ENCODE measurements around the gene SORL1-AS1.
A peak's percentile ranks its signal among the peaks of the same experiment; 100 is the strongest.

SORL1-AS1 gene

GRCh38 chr11:121405646-121406045 is 47.1 kb downstream of the SORL1-AS1 start:
- DNase-seq: peak; percentile 17 to 48 (median 25)
- H3K4me3 ChIP-seq (replicated peaks in 1 of 3; ENCODE audit: low read depth in 2 of 3, low read length in 3 of 3): peak overlapping the region in 1 of 3 experiments; percentile 23
- peaks cover 0 to 3% of the 10 kb centered on the region in 2 donors for H3K36me3 Mint-ChIP-seq
- peak overlapping the region in 1 of 2 donors; percentile 26 for H3K4me3 Mint-ChIP-seq
- H3K9ac ChIP-seq (ENCODE audit: insufficient read depth, low read length, poor library complexity, severe bottlenecking): no peak overlapping the region
- no CpG with 5 or more reads among the region's 1 CpG for WGBS (ENCODE audit: insufficient coverage)
- H3K27ac Mint-ChIP-seq: peak overlapping the region; percentile 74 to 94 (median 88)
- H3K9me3 Mint-ChIP-seq: peaks cover 0 to 17% (median 10%) of the 10 kb centered on the region in 7 donors
- peaks cover 14% of the 10 kb centered on the region for H3K4me1 Mint-ChIP-seq
- no peak for TF ChIP-seq CTCF (IDR thresholded peaks at IDR 0.05)
- H3K4me1 ChIP-seq (ENCODE audit: control insufficient read depth in 1 of 2, insufficient read depth in 2 of 2, low read length in 2 of 2): peaks cover 15 to 21% of the 10 kb centered on the region in 2 donors
- intact Hi-C loops (cut with micrococcal nuclease): no loop called here
- peak overlapping the region; percentile 44 for H3K4me2 ChIP-seq (replicated peaks; ENCODE audit: extremely low read depth, low read length, poor library complexity, severe bottlenecking)
- H3K36me3 ChIP-seq (replicated peaks in 1 of 2; ENCODE audit: control insufficient read depth in 1 of 2, insufficient read depth in 2 of 2, low read length in 2 of 2): no peaks in the 10 kb centered on the region
- H3K27me3 Mint-ChIP-seq (ENCODE audit: low read depth in 3 of 3): peaks cover 0 to 2% (median 0%) of the 10 kb centered on the region in 3 donors
- H2AFZ ChIP-seq (ENCODE audit: insufficient read depth, low read depth, low read length, poor library complexity, severe bottlenecking): no peak overlapping the region
- peaks cover 0 to 4% of the 10 kb centered on the region in 2 donors for H3K9me3 ChIP-seq (replicated peaks in 1 of 2; ENCODE audit: control insufficient read depth in 1 of 2, insufficient read depth in 1 of 2, low read length in 2 of 2)
- H3K79me2 ChIP-seq (ENCODE audit: insufficient read depth, low read length): no peaks in the 10 kb centered on the region
- H3K27ac ChIP-seq (ENCODE audit: low read depth in 1 of 2, low read length in 2 of 2): peak overlapping the region; percentile 23 to 82
- H4K20me1 ChIP-seq (ENCODE audit: insufficient read depth, low read length): no peaks in the 10 kb centered on the region
- H3K27me3 ChIP-seq (ENCODE audit: control insufficient read depth in 2 of 2, insufficient read depth in 2 of 2, low read length in 2 of 2): no peaks in the 10 kb centered on the region

- no peak for TF ChIP-seq CTCF (IDR thresholded peaks at IDR 0.05)
- H3K4me3 Mint-ChIP-seq: no peak overlapping the region
- H3K79me2 ChIP-seq (ENCODE audit: insufficient read depth, low read length): no peaks in the 10 kb centered on the region
- H3K27me3 Mint-ChIP-seq (ENCODE audit: low read depth in 3 of 3): peaks cover 0 to 3% (median 1%) of the 10 kb centered on the region in 3 donors
- peaks cover 12 to 13% of the 10 kb centered on the region in 2 donors for H3K4me1 ChIP-seq (ENCODE audit: control insufficient read depth in 1 of 2, insufficient read depth in 2 of 2, low read length in 2 of 2)
- H3K36me3 Mint-ChIP-seq: no peaks in the 10 kb centered on the region
- H3K36me3 ChIP-seq (replicated peaks in 1 of 2; ENCODE audit: control insufficient read depth in 1 of 2, insufficient read depth in 2 of 2, low read length in 2 of 2): no peaks in the 10 kb centered on the region
- no peaks in the 10 kb centered on the region for H3K27me3 ChIP-seq (ENCODE audit: control insufficient read depth in 2 of 2, insufficient read depth in 2 of 2, low read length in 2 of 2)
- H3K9ac ChIP-seq (ENCODE audit: insufficient read depth, low read length, poor library complexity, severe bottlenecking): no peak overlapping the region
- no peak overlapping the region for H3K27ac ChIP-seq (ENCODE audit: low read depth in 1 of 2, low read length in 2 of 2)
- H3K27ac Mint-ChIP-seq: no peak overlapping the region
- H4K20me1 ChIP-seq (ENCODE audit: insufficient read depth, low read length): no peaks in the 10 kb centered on the region
- no peak for DNase-seq
- H3K4me1 Mint-ChIP-seq: peaks cover 23% of the 10 kb centered on the region
- intact Hi-C loops (cut with micrococcal nuclease): no loop called here
- no peak overlapping the region for H3K4me2 ChIP-seq (replicated peaks; ENCODE audit: extremely low read depth, low read length, poor library complexity, severe bottlenecking)
- no peaks in the 10 kb centered on the region for H3K9me3 Mint-ChIP-seq
- H3K4me3 ChIP-seq (replicated peaks in 1 of 3; ENCODE audit: low read depth in 2 of 3, low read length in 3 of 3): no peak overlapping the region
- no peak overlapping the region for H2AFZ ChIP-seq (ENCODE audit: insufficient read depth, low read depth, low read length, poor library complexity, severe bottlenecking)
- no peaks in the 10 kb centered on the region for H3K9me3 ChIP-seq (replicated peaks in 1 of 2; ENCODE audit: control insufficient read depth in 1 of 2, insufficient read depth in 1 of 2, low read length in 2 of 2)
- 89% methylated on average over 3 of the region's 4 CpGs for WGBS (ENCODE audit: insufficient coverage)
Observed at GRCh38 chr11:121394785-121395184, 58.0 kb downstream of the SORL1-AS1 start.
